WTC11 (cell line): ENCODE data around the gene MYMK.

ENCODE experiments used
- CDX4 ChIP-seq: fragments of 250-450 bp; sonication (Bioruptor Pico); IDR thresholded peaks from 2 replicates; pipeline ENCODE4 v1.9.0; 2021; ENCODE audit warnings: moderate library complexity, mild to moderate bottlenecking, inconsistent platforms, borderline replicate concordance
- CREB1 ChIP-seq: sonication (generic); formaldehyde crosslinking; IDR thresholded peaks from 2 replicates; pipeline ENCODE4 v1.8.0; 2023; ENCODE audit warnings: mild to moderate bottlenecking, missing genetic modification reagents
- CTCF ChIP-seq: fragments of 200-600 bp; IDR thresholded peaks from 2 replicates; pipeline ENCODE4 v1.8.0; 2022; ENCODE audit warnings: antibody characterized with exemption
- E2F1 ChIP-seq: sonication (generic); formaldehyde crosslinking; IDR thresholded peaks from 2 replicates; pipeline ENCODE4 v1.8.0; 2022; ENCODE audit warnings: mild to moderate bottlenecking, missing genetic modification reagents
- FOXP4 ChIP-seq: sonication (generic); formaldehyde crosslinking; IDR thresholded peaks from 2 replicates; pipeline ENCODE4 v1.8.0; 2022; ENCODE audit warnings: mild to moderate bottlenecking, missing genetic modification reagents
- GABPB1 ChIP-seq: sonication (generic); formaldehyde crosslinking; IDR thresholded peaks from 2 replicates; pipeline ENCODE4 v1.8.1; 2023; ENCODE audit warnings: mild to moderate bottlenecking, missing genetic modification reagents
- IRF1 ChIP-seq: sonication (generic); formaldehyde crosslinking; IDR thresholded peaks from 2 replicates; pipeline ENCODE4 v1.8.0; 2023; ENCODE audit warnings: missing genetic modification reagents
- USF1 ChIP-seq: sonication (generic); formaldehyde crosslinking; IDR thresholded peaks from 2 replicates; pipeline ENCODE4 v1.8.0; 2022; ENCODE audit warnings: mild to moderate bottlenecking, missing genetic modification reagents
- ZBTB43 ChIP-seq: sonication (generic); formaldehyde crosslinking; IDR thresholded peaks from 2 replicates; pipeline ENCODE4 v1.8.1; 2023; ENCODE audit warnings: mild to moderate bottlenecking, missing genetic modification reagents

GRCh38 chr9:133509179-133510083 lies 15.3 kb downstream of the MYMK start:
- TF ChIP-seq CREB1 (CRISPR knock-in tag) = no peak
- TF ChIP-seq CTCF = no peak
- TF ChIP-seq E2F1 = no peak
- no peak for TF ChIP-seq USF1 (CRISPR knock-in tag)
- TF ChIP-seq CDX4 = no peak
- no peak for TF ChIP-seq GABPB1 (CRISPR knock-in tag)
- TF ChIP-seq IRF1 (CRISPR knock-in tag) = no peak
- TF ChIP-seq ZBTB43 (CRISPR knock-in tag) = no peak
- no peak for TF ChIP-seq FOXP4 (CRISPR knock-in tag)
